GM12873 (cell line): ENCODE measurements around the gene PODXL.

Experiments used
- CTCF ChIP-seq: IDR thresholded peaks from 2 replicates; pipeline ENCODE4 v1.5.1; 2012; ENCODE audit warnings: low read depth, mild to moderate bottlenecking, moderate library complexity, low read length, control low read depth; ENCODE audit not compliant: insufficient read depth; ENCODE audit errors: missing control alignments

Gene PODXL

GRCh38 chr7:131483586-131483985 lies 72.8 kb downstream of the PODXL start:
- TF ChIP-seq CTCF, result no peak

GRCh38 chr7:131482800-131483199 lies 73.6 kb downstream of the PODXL start:
- no peak for TF ChIP-seq CTCF

GRCh38 chr7:131480384-131481315 lies 75.8 kb downstream of the PODXL start:
- no peak for TF ChIP-seq CTCF

- TF ChIP-seq CTCF, result no peak
Observed at GRCh38 chr7:131476740-131477139, 79.7 kb downstream of the PODXL start.

- TF ChIP-seq CTCF, result no peak
Observed at GRCh38 chr7:131471250-131472004, 85.0 kb downstream of the PODXL start.

GRCh38 chr7:131467788-131468187 lies 88.6 kb downstream of the PODXL start:
- no peak for TF ChIP-seq CTCF

GRCh38 chr7:131466735-131467365 lies 89.6 kb downstream of the PODXL start:
- TF ChIP-seq CTCF, result no peak
